RKO (cell line): ENCODE measurements around the gene RTTN.

Experiments
- DNase-seq: peaks from one replicate; pipeline ENCODE4 v3.0.0-alpha.2; 2016; ENCODE audit warnings: low spot score

Gene RTTN

DNA sequence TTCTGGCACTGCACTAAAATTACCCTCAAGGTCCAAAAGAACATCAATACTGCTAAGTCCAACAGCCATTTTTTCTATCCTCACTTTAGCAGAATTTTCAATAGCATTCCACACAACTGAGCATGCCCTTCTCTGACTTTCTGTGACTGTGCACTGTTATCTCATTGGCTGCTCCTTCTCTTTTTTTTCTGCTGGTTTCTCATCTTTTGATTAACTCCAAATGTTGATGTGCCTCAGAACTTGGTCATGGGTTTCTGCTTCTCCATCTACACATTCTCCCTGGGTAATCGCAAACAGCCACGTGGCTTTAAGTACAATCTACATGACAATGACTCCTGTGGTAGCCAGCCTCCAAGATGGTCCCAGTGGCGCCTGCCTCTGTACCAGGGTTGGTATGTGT, 182.9 kb downstream of the RTTN start:
- DNase-seq, result no peak

DNA sequence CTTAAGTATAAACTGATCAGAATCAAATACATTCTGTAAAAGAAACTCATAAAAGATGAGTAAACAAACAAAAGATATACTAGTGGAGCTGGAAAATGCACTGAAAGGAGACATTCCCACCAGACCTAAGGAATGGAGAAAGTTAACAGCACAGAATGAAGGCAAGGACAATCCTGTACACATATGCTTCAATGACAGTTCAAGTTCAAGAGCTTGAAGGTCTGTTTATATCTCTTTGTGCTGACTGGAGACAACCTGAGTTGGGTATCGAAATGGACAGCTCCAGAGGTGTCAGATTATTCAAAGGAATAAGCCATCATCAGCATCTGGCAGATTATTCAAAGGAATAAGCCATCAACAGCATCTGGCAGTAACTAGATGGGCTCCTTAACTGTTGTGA, 184.0 kb downstream of the RTTN start:
- DNase-seq, result no peak

DNA sequence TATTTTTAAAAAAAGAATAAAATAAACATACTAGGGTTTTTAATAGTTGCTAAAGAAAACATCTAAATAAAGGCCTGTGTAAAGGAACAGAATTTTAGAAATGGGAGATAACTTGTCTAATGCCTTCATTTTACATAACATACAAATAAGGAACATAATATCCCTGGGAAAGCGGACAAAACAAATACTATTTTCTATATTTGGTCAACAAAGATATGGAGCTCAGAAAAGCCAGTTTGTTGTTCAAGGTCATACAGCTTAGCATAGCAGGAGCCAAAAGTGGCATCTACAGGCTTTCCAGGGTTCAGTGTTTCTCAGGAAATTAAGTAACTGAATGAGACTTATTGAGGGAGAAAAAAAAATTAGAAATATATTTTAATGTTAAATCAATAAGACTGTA, 184.4 kb downstream of the RTTN start:
- DNase-seq, result no peak

DNA sequence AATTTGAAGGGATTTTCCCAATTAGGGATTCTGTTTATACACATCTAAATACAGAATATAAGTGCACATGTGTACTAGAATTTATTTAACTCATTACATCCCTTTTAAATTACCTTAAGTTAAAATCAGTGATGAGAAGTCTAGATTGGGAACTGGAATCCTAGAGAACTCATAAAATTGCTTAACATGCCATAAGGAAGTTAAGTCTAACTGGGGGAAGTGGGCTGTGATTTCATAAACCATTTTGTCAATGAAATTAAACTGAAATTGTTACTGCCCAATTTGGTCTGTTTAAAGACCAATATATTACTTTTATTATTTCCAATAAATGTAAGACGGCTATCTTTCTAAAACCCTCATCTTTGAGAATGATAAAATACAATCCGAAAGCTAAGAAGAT, 185.5 kb downstream of the RTTN start:
- DNase-seq, result no peak

DNA sequence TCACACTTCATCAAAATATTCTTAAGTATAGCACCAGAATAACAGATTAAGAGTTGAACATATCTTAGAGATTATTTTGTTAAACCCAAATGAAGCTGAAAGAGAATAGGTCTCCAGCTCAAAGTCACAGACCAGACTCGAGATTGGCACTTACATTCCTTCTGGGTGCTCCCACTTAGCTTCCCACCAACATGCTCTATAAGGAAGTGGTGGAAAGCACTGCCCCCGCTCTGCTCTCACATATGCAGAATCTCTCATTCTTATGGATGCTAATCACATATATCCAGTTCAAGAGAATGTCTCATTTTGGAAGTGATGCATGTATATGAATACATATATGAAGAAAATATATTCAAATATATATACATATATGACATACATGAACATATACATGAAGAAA, 186.4 kb downstream of the RTTN start:
- DNase-seq, result no peak

DNA sequence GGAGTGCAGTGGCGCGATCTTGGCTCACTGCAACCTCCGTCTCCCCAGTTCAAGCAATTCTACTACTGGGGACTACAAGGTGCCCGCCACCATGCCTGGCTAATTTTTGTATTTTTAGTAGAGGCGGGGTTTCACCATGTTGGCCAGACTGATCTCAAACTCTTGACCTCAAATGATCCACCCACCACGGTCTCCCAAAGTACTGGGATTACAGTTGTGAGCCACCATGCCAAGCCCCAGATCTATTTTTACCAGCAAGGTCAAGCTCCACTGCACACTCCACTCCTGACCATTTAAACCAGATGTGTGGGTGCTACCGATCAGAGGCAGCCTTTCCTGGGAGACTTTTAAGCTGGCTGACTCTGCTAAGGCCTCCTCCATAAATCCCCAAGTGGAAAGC, 190.4 kb downstream of the RTTN start:
- no peak for DNase-seq

DNA sequence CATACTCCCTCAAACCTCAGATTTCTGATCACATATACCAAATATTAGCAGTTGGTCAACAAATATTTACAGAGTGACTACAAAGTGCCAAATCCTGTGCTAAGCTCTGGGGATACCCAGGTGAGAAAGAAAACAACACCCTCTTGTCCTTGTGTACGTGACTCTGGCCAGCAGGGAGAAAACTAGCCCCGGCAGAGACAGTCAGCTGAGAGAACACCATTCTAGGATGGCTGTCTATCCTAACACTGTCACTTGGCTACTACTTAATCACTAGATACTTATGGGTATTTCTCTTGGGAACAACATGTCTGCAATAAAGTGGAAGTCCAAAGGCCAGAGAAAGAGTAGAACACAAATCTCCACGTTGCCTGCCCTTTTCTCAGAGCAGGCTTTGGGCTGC, 199.9 kb downstream of the RTTN start:
- no peak for DNase-seq

DNA sequence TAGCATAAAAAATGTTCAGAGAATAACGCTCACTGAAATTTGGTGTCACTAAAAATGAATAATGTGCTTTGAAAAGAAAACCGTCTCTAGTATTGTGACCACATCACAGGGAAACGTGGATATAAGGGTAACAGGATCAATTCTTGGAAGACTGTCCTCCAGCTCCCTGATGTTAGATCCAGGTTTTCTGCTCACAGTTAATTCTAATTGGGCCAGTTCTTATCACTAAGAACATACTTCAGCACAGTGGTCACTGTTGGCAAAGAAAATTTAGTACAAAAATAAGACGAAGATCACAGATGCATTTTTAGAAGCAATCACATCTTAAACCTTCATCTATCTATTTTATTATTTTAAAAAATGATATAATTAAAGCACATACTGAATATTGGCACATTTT, 200.8 kb downstream of the RTTN start:
- DNase-seq, result no peak

DNA sequence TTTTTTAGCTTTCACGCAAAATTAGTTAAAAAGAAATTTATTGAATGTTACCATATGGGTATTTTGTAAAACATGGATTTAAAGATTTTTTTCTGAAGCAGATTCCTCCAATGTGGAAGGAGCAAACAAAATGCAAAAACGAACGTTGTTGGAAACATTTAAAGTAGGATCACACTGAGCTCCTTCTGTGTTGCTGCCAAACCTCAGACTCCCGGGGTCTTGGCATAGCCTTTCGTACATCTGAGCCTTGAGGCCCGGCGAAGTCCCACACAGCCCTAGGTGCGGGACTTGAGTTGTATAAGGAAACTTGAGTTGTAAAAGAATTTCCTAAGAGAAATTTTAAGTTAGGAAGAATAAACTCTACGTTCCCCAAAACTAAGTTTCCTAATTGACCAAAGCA, 205.8 kb downstream of the RTTN start:
- no peak for DNase-seq

DNA sequence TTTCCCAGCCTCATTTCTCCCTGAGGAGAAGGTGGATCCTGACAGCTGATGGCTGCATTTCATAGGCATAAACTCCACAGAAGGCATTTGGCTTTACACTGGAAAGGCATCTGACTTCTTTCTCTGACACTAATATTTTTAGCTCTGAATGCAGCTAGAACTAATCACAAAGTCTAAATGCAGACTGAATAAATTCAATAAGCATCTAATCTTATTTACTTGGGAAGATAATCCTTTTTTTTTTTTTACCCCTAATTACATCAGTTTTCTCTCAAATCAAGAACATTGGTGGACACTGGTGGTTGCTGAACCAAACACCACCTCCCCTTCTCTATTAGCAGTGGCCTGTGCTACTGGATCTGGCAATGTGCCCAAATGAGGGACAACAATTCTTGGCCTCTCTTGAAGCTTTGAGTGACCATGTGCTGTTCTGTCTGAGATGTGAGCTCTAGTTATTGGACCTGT, 206.9 kb downstream of the RTTN start:
- no peak for DNase-seq

DNA sequence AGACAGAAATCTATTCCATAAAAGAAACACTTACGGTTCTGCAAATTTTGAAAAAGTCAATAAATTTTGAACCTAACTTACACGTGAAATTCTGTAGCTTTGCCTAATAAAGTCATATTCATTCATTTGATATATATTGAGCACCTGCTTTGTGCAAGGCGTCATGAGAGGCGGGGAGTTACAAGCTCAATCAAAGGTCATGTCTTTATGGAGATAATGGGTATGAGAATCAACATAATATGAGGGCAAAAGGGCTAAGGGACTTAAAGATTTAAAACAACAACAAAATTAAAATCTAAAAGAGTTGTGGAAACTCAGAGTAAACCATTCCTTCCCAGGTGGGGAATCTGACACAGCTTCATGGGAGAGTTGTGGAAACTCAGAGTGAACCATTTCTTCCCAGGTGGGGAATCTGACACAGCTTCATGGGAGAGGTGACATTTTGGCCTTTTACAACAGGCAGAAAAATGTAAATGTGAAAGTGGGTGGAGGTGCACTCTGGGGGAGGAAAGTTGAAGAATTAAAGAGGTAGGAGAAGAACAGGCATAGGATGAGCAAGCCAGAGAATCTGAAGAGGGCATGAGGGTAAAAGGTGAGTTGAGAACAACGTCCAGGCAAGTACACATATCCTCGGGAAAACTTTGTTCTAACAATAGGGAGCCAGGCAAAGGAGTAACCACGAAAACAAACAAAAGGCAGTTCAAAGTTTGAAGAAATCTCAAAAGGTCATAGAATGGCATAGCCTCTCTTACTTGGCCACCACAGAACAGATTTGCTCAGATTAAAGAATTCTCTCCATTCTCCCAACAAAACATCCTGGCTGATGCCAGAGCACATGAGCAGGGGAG, 208.3 kb downstream of the RTTN start:
- no peak for DNase-seq

DNA sequence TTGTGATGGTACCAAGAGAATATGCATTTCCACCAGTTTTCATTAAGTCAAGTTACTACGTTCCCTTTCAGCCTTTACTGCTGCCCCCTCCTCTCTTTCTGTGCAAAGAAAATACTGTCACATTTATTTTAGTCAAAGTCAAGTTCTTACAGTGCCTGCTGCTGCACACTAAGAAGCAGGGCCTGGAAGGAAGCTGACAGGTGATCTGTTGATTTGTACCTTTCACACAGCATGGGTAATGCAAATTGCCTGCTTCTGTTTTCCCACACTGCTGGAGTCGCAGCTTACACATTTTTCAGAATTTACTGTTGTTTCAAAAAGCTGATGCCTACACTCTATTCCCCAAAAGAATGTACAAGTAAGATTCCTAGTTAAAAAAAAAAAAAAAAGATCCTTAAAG, 209.1 kb downstream of the RTTN start:
- no peak for DNase-seq

DNA sequence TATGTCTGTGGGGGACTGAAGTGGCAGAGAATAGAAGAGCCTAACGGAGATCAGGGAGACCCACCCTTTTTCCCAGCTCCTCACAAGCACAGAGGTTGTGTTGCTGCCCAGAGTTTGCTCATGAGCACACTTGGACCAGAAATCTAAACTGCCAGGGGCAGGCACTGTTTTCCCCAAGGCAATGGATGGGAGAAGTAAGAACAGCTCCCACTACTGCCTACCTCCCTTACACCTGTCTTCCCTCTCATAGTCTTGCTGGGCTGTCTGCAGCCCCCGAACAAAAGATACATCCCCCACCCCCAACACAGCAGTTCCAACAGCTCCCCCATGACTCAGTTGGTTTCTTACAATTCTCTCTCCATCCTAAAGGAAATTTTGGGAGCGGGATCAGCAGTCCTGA, 209.7 kb downstream of the RTTN start:
- no peak for DNase-seq

DNA sequence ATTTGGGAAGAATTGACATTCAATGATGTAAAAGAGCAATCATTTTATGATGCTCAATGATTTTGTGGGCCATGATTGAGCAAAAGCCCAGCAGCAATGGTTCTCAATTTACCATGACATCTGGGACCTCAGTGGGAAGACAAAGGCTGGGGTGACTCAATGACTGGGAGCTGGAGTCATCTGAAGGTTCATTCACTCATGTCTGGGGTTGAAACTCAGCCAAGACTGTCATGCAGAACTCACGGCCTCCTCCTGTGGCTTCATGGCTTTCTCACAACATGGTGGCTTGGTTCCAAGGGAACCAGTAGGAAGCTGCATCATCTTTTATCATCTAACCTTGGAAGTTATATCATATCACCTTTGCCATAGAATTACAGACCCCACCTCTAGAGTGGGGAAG, 212.7 kb downstream of the RTTN start:
- DNase-seq, result peak; percentile 69

DNA sequence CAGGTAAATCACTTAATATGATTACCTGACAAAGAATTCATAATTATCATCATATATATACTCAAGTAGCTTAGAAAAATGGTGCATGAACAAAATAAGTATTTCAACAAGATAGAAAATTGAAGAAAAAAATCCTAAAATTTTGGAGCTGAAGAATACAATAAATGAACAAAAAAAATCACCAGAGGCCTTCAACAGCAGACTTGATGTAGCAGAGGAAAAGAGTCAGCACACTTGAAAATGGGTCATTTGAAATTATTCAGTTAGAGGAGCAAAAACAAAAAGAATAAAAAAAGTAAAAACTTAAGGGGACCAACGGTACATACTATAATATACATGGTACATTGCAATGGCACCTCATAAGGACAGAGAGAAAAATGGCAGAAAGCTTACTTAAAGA, 217.6 kb downstream of the RTTN start:
- no peak for DNase-seq

DNA sequence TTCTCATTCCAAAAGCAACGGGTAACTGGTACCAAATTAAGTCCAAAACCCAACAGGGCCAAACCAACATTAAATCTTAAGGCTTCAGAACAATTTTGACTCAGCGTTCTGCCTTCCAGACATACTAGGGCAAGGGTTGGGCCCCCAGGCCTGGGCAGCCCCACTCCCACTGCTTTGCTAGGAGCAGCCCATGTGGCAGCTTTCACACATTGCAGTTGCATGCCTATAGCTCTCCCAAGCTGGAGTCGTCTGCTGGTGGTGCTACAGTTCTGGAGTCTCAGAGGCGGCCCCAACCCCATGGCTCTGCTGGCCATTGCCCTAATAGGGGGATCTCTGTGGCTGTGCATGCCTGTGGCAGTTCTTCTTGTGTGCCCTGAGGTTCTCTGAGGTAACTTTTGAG, 220.2 kb downstream of the RTTN start:
- DNase-seq, result no peak

DNA sequence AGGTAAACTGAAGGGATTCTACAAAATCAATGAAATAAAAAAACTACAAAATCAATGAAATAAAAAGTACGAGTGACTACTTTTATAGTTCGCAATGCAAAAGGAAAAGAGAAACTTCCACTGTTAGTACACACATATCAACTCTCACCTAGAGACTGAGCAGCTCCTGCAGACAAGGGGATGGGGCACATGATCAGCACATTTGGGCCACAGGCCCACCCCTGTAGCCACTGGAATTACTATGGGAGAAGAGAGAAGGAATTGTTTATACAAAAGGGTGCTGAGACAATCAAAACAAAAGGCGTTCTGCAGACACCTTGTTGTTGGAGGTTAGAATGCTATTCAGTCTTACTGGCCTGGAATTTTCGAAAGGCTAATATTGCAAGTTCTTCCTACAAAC, 223.1 kb downstream of the RTTN start:
- no peak for DNase-seq

DNA sequence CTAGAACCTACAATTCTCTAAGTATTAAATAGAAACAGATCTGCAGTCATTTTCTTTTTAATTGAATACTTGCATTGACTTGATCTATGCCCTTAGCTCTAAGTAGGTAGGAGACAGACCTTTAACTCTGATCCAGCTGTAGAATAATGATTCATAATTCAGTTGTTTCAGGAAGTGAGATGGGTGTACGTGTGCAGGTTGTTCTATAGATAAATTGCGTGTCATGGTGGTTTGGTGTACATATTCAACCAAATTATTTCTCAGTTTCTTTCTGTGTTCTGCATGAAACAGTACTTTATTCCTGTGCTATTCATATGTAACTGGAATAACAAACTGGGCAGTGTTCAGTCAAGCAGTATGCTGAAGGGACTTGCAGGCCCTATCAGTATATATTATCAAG, 223.5 kb downstream of the RTTN start:
- no peak for DNase-seq

DNA sequence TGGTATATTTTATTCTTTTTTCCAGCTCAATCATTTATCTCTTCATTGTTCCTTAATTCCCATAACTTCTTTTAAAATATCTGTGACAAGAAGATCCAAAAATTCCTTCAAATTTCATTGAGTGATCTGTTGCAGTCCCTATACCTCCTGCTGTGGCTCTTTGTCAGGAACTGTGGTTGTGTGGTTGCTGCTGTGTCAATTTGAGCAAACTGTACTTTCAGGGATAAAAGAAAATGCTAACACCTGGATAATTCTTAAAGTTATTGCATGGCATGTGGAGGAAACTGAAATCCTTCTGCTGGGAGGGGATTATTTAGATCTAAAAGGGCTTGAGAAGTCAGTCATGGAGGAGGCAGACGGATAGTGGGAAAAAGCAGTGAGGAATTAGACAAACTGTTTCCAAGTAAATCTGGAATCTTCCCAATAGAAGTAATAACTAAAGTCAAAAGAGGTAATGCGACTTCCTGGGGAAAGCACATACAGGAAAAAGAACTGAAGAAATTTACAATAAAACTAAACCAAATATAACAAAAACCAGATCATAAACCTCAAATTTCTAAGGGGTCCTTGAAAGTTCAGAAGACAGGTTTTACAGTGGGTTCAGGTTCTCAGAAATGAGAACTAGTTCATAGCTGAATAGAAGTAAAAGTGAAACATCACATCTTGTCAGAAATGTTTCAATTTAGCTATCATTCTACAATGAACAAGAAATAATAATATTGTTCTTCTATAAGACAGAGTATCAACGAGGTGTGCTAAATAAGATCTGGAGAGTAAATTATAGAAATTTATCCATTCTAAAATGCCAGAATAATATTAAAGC, 224.3 kb downstream of the RTTN start:
- DNase-seq, result no peak

DNA sequence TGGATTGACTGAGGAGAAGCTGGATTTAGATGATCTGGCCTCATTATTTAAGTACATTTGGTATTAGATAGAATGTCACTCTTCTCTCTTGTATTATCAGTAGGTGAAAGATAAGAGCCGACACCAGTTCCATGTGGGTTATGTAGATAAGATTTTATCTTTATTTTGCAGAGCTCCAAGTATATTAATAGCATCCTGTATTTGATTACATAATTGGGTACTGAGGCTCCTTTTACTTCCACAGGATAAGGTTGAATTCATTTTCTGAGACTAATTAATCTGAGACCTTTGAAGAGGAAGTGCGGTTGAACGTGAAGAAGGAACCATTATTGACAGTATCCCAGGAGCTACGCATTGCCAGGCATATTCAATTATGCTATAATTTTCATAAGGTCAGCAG, 225.0 kb downstream of the RTTN start:
- DNase-seq, result no peak

DNA sequence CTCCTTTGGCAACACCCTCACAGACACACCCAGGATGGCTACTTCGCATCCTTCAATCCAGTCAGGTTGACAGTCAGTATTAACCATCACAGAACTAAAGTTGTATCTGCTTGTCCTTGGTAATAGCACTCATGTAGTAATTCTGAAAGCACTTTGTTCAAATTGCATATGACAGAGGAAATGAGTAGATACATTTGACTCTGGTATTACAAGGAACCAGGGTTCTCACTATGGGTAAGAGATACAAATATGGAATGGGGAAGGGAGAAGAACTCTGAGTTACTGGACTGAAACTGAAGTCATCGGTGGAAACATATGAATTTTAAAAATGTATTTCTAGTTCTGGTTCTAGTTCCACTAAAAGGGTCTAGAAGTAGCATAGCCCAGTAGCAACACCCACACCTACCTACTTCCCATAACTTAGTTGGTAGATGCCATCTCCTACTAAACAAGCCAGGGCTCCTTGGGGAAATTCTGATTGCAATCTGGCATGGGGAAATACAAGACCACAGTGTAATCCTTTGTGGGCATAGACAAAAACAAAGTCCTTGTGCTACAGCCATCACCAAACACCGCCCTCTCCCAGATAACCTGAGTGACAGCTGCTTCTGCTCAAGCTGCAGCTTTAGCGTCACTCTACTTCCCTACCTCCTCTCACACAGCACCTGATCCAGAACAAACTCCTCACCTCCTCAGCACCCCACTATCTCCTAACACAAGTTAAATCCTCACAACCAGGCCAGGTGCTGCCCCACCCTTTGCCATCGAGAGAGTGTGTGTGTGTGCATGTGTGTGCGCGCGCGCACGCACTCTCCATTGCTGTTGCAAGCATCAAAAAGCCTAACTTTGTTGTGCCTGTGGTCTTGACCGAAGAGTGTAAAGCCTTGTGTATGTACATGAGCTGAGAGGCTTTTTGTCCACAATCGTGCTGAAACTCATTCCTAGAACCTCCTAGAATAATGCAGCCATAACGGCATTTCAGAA, 226.5 kb downstream of the RTTN start:
- no peak for DNase-seq

DNA sequence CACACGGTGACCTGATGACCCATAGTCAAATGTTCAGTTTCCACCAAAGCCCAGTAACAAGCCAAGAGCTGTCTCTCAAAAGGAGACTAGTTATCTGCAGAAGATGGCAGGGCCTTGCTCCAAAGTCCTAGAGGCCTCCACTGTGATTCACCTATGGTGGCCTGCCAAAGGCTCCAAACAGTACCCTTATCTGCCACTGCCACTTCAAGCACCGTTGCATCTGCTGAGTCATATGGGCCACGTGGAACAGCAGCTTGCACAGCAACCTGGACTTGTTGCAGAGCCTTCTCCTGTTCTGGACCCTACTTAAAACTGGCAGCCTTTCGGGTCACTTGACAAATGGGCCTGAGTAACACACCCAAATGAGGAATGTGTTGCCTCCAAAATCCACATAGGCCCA, 230.2 kb downstream of the RTTN start:
- peak; percentile 2 for DNase-seq
